Measurements from ENCODE around the gene LDLRAP1.

Gene LDLRAP1

DNA sequence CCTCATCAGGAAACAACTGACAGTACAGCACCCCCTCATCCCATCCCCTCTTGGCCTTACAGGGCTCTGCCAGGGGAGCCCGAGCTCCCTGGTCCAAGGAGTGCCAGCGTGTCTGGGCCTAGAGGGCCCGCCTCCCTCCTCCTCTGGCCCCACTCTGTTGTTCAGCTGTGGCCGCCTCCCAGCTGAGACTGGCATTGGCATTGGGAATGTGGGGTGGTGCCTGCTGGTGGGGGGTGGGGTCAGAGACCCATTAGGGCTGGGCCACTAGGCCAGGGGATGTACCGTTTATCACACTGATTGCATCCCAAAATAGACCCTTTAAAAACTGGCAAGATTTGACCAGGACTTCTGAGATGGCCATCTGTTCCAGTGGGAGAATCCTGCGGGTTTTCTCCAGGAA is 1.4 kb downstream of the LDLRAP1 start:
- TF ChIP-seq EZH2phosphoT487 (IDR thresholded peaks at IDR 0.05; ENCODE audit: borderline replicate concordance, low read length), result no peak
- TF ChIP-seq, protein P1, sequence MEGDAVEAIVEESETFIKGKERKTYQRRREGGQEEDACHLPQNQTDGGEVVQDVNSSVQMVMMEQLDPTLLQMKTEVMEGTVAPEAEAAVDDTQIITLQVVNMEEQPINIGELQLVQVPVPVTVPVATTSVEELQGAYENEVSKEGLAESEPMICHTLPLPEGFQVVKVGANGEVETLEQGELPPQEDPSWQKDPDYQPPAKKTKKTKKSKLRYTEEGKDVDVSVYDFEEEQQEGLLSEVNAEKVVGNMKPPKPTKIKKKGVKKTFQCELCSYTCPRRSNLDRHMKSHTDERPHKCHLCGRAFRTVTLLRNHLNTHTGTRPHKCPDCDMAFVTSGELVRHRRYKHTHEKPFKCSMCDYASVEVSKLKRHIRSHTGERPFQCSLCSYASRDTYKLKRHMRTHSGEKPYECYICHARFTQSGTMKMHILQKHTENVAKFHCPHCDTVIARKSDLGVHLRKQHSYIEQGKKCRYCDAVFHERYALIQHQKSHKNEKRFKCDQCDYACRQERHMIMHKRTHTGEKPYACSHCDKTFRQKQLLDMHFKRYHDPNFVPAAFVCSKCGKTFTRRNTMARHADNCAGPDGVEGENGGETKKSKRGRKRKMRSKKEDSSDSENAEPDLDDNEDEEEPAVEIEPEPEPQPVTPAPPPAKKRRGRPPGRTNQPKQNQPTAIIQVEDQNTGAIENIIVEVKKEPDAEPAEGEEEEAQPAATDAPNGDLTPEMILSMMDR (IDR thresholded peaks at IDR 0.05; ENCODE audit: low read depth, low read length, poor library complexity, severe bottlenecking), result no peak
- Histone ChIP-seq H3K9me3 (ENCODE audit: control insufficient read depth, insufficient read depth, low read length) (no peaks in the 10 kb centered on the region), H3K79me2 (ENCODE audit: control insufficient read depth, low read length) (no peaks in the 10 kb centered on the region), H3K36me3 (ENCODE audit: control insufficient read depth, low read length) (no peaks in the 10 kb centered on the region), H3K9me2 (replicated peaks; ENCODE audit: control insufficient read depth, low read length) (no peaks in the 10 kb centered on the region), H3K4me1 (ENCODE audit: control insufficient read depth, low read length) (peaks cover 26% of the 10 kb centered on the region), H3K27ac (ENCODE audit: low read depth, low read length) (no peak overlapping the region), H3K4me3 (ENCODE audit: low read length) (no peak overlapping the region), H3F3A (ENCODE audit: control insufficient read depth, insufficient read depth) (no peaks in the 10 kb centered on the region), H4K20me1 (ENCODE audit: control insufficient read depth, insufficient read depth, low read depth, low read length) (no peaks in the 10 kb centered on the region), H3K4me2 (ENCODE audit: low read length) (no peak overlapping the region; the same call in 1 of the 2 replicates), H3K27me3 (ENCODE audit: control insufficient read depth, low read length) (peaks cover 35% of the 10 kb centered on the region)

DNA sequence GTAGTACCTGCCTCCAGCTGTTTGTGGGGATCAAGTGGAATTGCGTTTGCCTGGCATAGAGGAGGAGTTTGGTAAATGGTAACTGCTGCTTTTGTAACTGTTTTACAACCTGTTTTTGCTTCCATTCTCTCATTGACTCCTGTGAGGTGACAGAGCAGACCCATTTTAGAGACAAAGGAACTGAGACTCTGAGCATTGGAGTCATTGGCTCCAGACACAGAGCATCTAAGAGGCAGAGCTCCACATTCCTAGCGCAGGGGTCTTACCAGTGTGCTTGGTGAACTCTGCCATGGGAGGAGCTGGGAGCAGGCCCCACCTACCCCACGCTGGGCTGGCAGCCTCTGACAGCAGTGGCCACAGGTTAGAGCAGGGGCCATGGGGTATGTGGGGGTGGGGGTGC is 2.4 kb downstream of the LDLRAP1 start:
- Histone ChIP-seq H3K4me3 (ENCODE audit: low read length) (no peak overlapping the region), H3K36me3 (ENCODE audit: control insufficient read depth, low read length) (no peaks in the 10 kb centered on the region), H3K9me3 (ENCODE audit: control insufficient read depth, insufficient read depth, low read length) (no peaks in the 10 kb centered on the region), H3K27ac (ENCODE audit: low read depth, low read length) (no peak overlapping the region), H3K4me1 (ENCODE audit: control insufficient read depth, low read length) (peaks cover 31% of the 10 kb centered on the region), H3K9me2 (replicated peaks; ENCODE audit: control insufficient read depth, low read length) (no peaks in the 10 kb centered on the region), H3K4me2 (ENCODE audit: low read length) (no peak overlapping the region), H3F3A (ENCODE audit: control insufficient read depth, insufficient read depth) (no peaks in the 10 kb centered on the region), H3K79me2 (ENCODE audit: control insufficient read depth, low read length) (no peaks in the 10 kb centered on the region), H3K27me3 (ENCODE audit: control insufficient read depth, low read length) (peaks cover 32% of the 10 kb centered on the region), H4K20me1 (ENCODE audit: control insufficient read depth, insufficient read depth, low read depth, low read length) (no peaks in the 10 kb centered on the region)
- TF ChIP-seq, protein P1 (IDR thresholded peaks at IDR 0.05; ENCODE audit: low read depth, low read length, poor library complexity, severe bottlenecking), result no peak
- TF ChIP-seq EZH2phosphoT487 (IDR thresholded peaks at IDR 0.05; ENCODE audit: borderline replicate concordance, low read length), result no peak

DNA sequence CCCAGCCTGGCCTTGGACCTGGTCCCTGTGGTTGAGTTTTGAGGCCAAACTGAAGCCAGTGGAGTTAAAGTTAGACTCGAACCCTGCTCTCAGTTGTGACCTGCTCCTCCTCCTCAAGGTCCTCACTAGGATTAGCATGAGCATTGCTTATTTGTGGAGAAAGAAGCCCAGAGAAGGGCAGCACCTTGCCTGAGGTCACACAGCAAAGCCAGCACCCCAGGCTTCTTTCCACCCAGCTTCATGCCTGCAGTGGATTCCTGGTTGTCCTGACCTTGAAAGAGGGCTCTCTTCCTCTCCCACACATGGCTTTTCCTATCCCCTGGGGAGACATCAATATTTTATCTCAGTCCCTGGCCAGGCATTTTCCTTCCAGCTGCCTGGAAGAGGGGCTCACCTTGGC is 2.8 kb downstream of the LDLRAP1 start:
- no peaks in the 10 kb centered on the region for H3K79me2 ChIP-seq (ENCODE audit: control insufficient read depth, low read length)

More for the DNA sequence above, 2.8 kb downstream of the LDLRAP1 start:
- Histone ChIP-seq H3K27ac (ENCODE audit: low read depth, low read length) (no peak overlapping the region), H3K9me2 (replicated peaks; ENCODE audit: control insufficient read depth, low read length) (no peaks in the 10 kb centered on the region), H3K27me3 (ENCODE audit: control insufficient read depth, low read length) (peaks cover 30% of the 10 kb centered on the region), H3K4me2 (ENCODE audit: low read length) (no peak overlapping the region), H4K20me1 (ENCODE audit: control insufficient read depth, insufficient read depth, low read depth, low read length) (no peaks in the 10 kb centered on the region), H3F3A (ENCODE audit: control insufficient read depth, insufficient read depth) (no peaks in the 10 kb centered on the region), H3K4me1 (ENCODE audit: control insufficient read depth, low read length) (peaks cover 31% of the 10 kb centered on the region), H3K4me3 (ENCODE audit: low read length) (no peak overlapping the region), H3K36me3 (ENCODE audit: control insufficient read depth, low read length) (no peaks in the 10 kb centered on the region), H3K9me3 (ENCODE audit: control insufficient read depth, insufficient read depth, low read length) (no peaks in the 10 kb centered on the region)
- no peak for TF ChIP-seq EZH2phosphoT487 (IDR thresholded peaks at IDR 0.05; ENCODE audit: borderline replicate concordance, low read length)
- TF ChIP-seq, protein P1 (IDR thresholded peaks at IDR 0.05; ENCODE audit: low read depth, low read length, poor library complexity, severe bottlenecking), result no peak

Measured in DOHH2 (cell line).